GM12873 (cell line): ENCODE data around the gene MYO6.

Source experiments
- CTCF ChIP-seq: IDR thresholded peaks from 2 replicates; pipeline ENCODE4 v1.5.1; 2012; ENCODE audit warnings: low read depth, mild to moderate bottlenecking, moderate library complexity, low read length, control low read depth; ENCODE audit not compliant: insufficient read depth; ENCODE audit errors: missing control alignments

Gene MYO6

GRCh38 chr6:75813476-75814250 is 64.6 kb downstream of the MYO6 start:
- TF ChIP-seq CTCF: no peak

GRCh38 chr6:75815756-75816155 is 66.7 kb downstream of the MYO6 start:
- TF ChIP-seq CTCF: no peak

- no peak for TF ChIP-seq CTCF
Observed at GRCh38 chr6:75818098-75818855, 69.2 kb downstream of the MYO6 start.

GRCh38 chr6:75819776-75820487 is 70.9 kb downstream of the MYO6 start:
- TF ChIP-seq CTCF: no peak

GRCh38 chr6:75824160-75824559 is 75.1 kb downstream of the MYO6 start:
- TF ChIP-seq CTCF: no peak

GRCh38 chr6:75827163-75827562 is 78.1 kb downstream of the MYO6 start:
- no peak for TF ChIP-seq CTCF
